ENCODE measurements around the gene MCHR1.
A peak's percentile ranks its signal among the peaks of the same experiment; 100 is the strongest.

The MCHR1 gene

DNA sequence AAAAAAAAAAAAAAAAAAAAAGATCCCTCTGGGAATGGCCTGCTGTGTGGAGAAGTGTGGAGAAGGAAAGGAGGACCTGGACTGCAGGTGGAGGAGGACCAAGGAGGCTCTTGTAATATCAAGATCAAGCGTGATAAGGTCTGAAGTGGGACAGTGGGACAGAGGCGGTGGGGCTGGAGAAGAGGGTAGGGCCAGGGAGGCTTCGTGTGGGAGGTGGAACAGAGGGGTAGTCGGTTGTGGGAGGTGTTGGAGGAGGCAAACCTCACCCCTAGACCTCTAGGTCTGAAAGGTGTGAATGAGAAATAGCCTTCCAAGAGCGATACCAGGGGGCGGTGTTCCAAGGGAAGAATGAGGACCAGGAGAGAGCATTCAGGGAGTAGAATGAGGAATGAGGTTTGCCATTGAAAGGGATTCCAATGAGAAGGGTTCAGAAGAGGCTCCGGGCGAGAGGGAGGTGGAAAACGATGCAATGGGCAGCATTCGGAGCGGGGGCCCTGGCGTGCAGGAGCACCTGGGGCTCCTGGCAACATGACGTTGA is 44.2 kb downstream of the MCHR1 start:
- Histone ChIP-seq H2AK5ac (ENCODE audit: low read length, severe bottlenecking) (no peak overlapping the region), H4K91ac (ENCODE audit: low read length) (no peak overlapping the region), H3K4me2 (ENCODE audit: low read length, poor library complexity, severe bottlenecking) (no peak overlapping the region), H3K4me1 (ENCODE audit: control insufficient read depth, insufficient read depth, low read depth, low read length) (peaks cover 9% of the 10 kb centered on the region), H3K4ac (ENCODE audit: low read depth in 1 of 2, low read length in 2 of 2) (no peak overlapping the region), H3K18ac (ENCODE audit: low read depth in 1 of 2, low read length in 2 of 2) (no peak overlapping the region), H3K23ac (ENCODE audit: low read length in 2 of 2) (no peak overlapping the region), H2BK12ac (ENCODE audit: low read length in 2 of 2) (peak overlapping the region in 1 of 2 experiments; percentile 15), H3K36me3 (ENCODE audit: control insufficient read depth in 1 of 2, insufficient read depth in 2 of 2, low read depth in 1 of 2, low read length in 2 of 2) (no peaks in the 10 kb centered on the region), H3K27ac (ENCODE audit: low read length, poor library complexity, severe bottlenecking) (no peak overlapping the region), H2AFZ (ENCODE audit: low read depth, low read length) (no peak overlapping the region), H3K27me3 (ENCODE audit: control insufficient read depth in 1 of 2, insufficient read depth in 1 of 2, low read length in 2 of 2) (peaks cover 1 to 6% of the 10 kb centered on the region in 2 experiments), H2BK15ac (ENCODE audit: low read depth, poor library complexity, severe bottlenecking) (no peak overlapping the region), H3K4me3 (ENCODE audit: insufficient read depth in 1 of 2, low read depth in 1 of 2, low read length in 2 of 2) (no peak overlapping the region), H3K79me1 (replicated peaks; ENCODE audit: low read length, poor library complexity, severe bottlenecking) (no peaks in the 10 kb centered on the region), H3K9ac (ENCODE audit: low read length) (no peak overlapping the region), H2BK120ac (ENCODE audit: low read depth, low read length) (no peak overlapping the region), H3K14ac (ENCODE audit: low read length in 2 of 2) (no peak overlapping the region), H2BK5ac (ENCODE audit: low read depth, low read length, poor library complexity, severe bottlenecking) (no peak overlapping the region), H4K8ac (ENCODE audit: low read length) (no peak overlapping the region), H3K9me3 (ENCODE audit: control insufficient read depth, low read length) (no peaks in the 10 kb centered on the region)
- DNase-seq: no peak
- 94% methylated on average over 13 of the region's 13 CpGs for WGBS

DNA sequence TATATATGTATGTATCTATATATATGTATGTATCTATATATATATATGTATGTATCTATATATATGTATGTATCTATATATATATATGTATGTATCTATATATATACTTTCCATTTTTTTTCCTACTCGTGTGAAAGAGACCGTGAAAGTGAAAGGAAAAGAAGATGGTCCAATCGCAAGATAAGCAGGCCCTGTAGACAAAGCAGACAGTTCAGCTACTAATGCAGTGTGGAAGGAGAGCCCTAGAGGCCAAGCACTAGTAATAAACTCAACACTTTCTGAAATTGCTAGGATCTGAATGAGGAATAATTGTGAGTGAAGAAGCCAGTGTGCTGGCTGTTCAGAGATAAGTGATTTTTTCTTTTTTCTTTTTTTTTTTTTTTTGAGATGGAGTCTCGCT is 47.2 kb downstream of the MCHR1 start:
- 83% methylated on average over 3 of the region's 4 CpGs for WGBS
- no peak overlapping the region for H2AFZ ChIP-seq (ENCODE audit: low read depth, low read length)
- peak; percentile 84 for DNase-seq

DNA sequence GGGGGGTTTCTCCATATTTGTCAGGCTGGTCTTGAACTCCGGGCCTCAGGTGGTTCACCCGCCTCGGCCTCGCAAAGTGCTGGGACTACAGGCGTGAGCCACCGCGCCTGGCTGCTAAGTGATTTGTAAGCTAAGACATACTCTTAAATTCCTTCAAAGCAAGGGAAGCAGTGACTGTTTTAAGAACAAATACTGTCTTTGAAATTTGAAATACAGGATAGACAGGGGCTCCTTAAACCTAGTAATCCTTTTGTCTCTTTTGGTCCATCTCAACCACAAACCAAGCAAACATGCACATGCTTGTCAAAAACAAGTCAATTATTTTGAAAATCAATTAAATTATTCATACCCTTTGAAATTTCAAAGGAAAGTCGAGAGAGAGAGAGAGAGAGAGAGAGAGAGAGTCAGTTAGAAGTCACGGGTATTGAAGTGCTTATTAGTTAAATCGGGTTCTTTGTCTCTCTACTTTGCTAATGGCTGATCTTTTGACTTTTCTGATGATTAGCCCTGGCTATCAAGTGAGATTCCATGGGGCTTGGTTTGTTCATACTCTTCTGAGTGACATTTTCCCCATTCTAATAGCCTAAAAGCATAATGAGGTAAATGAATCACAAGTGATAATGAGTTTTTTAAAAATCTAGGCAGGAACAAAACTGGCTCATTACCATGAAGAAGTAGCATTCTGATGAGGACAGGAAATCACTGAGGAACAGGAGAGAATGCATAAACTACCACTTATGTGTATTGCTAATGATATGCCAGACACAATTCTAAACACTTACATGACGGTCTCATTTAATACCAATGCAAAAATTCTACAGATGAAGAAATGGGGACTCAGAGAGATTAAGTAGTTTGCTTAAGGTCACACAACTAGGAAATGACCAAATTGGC is 48.0 kb downstream of the MCHR1 start:
- WGBS: 74% methylated on average over 8 of the region's 11 CpGs
- H3K4ac ChIP-seq (ENCODE audit: low read depth in 1 of 2, low read length in 2 of 2): no peak overlapping the region
- no peaks in the 10 kb centered on the region for H3K79me1 ChIP-seq (replicated peaks; ENCODE audit: low read length, poor library complexity, severe bottlenecking)
- H3K14ac ChIP-seq (ENCODE audit: low read length in 2 of 2): no peak overlapping the region
- H2BK12ac ChIP-seq (ENCODE audit: low read length in 2 of 2): no peak overlapping the region
- no peak overlapping the region for H3K4me3 ChIP-seq (ENCODE audit: insufficient read depth in 1 of 2, low read depth in 1 of 2, low read length in 2 of 2)
- no peak overlapping the region for H3K4me2 ChIP-seq (ENCODE audit: low read length, poor library complexity, severe bottlenecking)
- no peak overlapping the region for H2AFZ ChIP-seq (ENCODE audit: low read depth, low read length)
- no peak overlapping the region for H3K9ac ChIP-seq (ENCODE audit: low read length)
- H3K36me3 ChIP-seq (ENCODE audit: control insufficient read depth in 1 of 2, insufficient read depth in 2 of 2, low read depth in 1 of 2, low read length in 2 of 2): no peaks in the 10 kb centered on the region
- no peaks in the 10 kb centered on the region for H3K27me3 ChIP-seq (ENCODE audit: control insufficient read depth in 1 of 2, insufficient read depth in 1 of 2, low read length in 2 of 2)
- H3K27ac ChIP-seq (ENCODE audit: low read length, poor library complexity, severe bottlenecking): no peak overlapping the region
- no peaks in the 10 kb centered on the region for H3K9me3 ChIP-seq (ENCODE audit: control insufficient read depth, low read length)
- H3K23ac ChIP-seq (ENCODE audit: low read length in 2 of 2): no peak overlapping the region
- H3K18ac ChIP-seq (ENCODE audit: low read depth in 1 of 2, low read length in 2 of 2): peak overlapping the region in 1 of 2 experiments; percentile 41
- no peak overlapping the region for H4K91ac ChIP-seq (ENCODE audit: low read length)
- peaks cover 3% of the 10 kb centered on the region for H3K4me1 ChIP-seq (ENCODE audit: control insufficient read depth, insufficient read depth, low read depth, low read length)
- no peak overlapping the region for H4K8ac ChIP-seq (ENCODE audit: low read length)
- no peak overlapping the region for H2BK5ac ChIP-seq (ENCODE audit: low read depth, low read length, poor library complexity, severe bottlenecking)
- H2BK15ac ChIP-seq (ENCODE audit: low read depth, poor library complexity, severe bottlenecking): no peak overlapping the region
- peak overlapping the region; percentile 22 for H2BK120ac ChIP-seq (ENCODE audit: low read depth, low read length)
- H2AK5ac ChIP-seq (ENCODE audit: low read length, severe bottlenecking): no peak overlapping the region
- peak; percentile 42 for DNase-seq

More for the DNA sequence above, 47.2 kb downstream of the MCHR1 start:
- Histone ChIP-seq H3K27ac (ENCODE audit: low read length, poor library complexity, severe bottlenecking) (no peak overlapping the region), H4K8ac (ENCODE audit: low read length) (no peak overlapping the region), H2BK12ac (ENCODE audit: low read length in 2 of 2) (no peak overlapping the region), H3K9me3 (ENCODE audit: control insufficient read depth, low read length) (no peaks in the 10 kb centered on the region), H3K4me2 (ENCODE audit: low read length, poor library complexity, severe bottlenecking) (no peak overlapping the region), H3K18ac (ENCODE audit: low read depth in 1 of 2, low read length in 2 of 2) (no peak overlapping the region), H3K9ac (ENCODE audit: low read length) (no peak overlapping the region), H3K27me3 (ENCODE audit: control insufficient read depth in 1 of 2, insufficient read depth in 1 of 2, low read length in 2 of 2) (no peaks in the 10 kb centered on the region), H3K4me3 (ENCODE audit: insufficient read depth in 1 of 2, low read depth in 1 of 2, low read length in 2 of 2) (no peak overlapping the region), H2AK5ac (ENCODE audit: low read length, severe bottlenecking) (no peak overlapping the region), H2BK5ac (ENCODE audit: low read depth, low read length, poor library complexity, severe bottlenecking) (no peak overlapping the region), H3K14ac (ENCODE audit: low read length in 2 of 2) (no peak overlapping the region), H3K79me1 (replicated peaks; ENCODE audit: low read length, poor library complexity, severe bottlenecking) (no peaks in the 10 kb centered on the region), H4K91ac (ENCODE audit: low read length) (no peak overlapping the region), H2BK120ac (ENCODE audit: low read depth, low read length) (no peak overlapping the region), H3K23ac (ENCODE audit: low read length in 2 of 2) (no peak overlapping the region), H3K4me1 (ENCODE audit: control insufficient read depth, insufficient read depth, low read depth, low read length) (peaks cover 3% of the 10 kb centered on the region), H3K4ac (ENCODE audit: low read depth in 1 of 2, low read length in 2 of 2) (no peak overlapping the region), H3K36me3 (ENCODE audit: control insufficient read depth in 1 of 2, insufficient read depth in 2 of 2, low read depth in 1 of 2, low read length in 2 of 2) (no peaks in the 10 kb centered on the region), H2BK15ac (ENCODE audit: low read depth, poor library complexity, severe bottlenecking) (no peak overlapping the region)

DNA sequence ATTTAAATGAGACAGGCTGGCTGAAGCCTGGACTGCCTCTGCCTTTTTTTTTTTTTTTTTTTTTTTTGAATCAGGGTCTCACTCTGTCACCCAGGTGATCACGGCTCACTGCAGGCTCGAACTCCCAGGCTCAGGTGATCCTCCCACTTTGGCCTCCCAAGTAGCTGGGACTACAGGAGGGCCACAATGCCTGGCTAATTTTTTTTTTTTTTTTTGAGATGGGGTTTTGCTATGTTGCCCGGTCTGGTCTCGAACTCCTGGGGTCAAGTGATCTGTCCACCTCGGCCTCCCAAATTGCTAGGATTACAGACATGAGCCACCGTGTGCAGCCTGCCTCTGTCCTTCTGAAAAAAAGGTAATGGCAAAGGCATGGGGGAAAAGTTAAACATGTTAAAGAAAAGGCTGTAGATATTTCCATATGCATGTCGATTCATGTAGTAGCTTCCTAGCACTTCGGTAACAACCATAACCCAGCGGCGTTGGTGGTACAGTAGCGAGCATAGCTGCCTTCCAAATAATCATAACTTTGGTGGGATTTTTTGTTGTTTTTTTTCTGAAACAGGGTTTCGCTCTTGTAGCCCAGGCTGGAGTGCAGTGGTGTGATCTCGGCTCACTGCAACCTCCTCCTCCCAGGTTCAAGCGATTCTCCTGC is 48.8 kb downstream of the MCHR1 start:
- no peak overlapping the region for H4K91ac ChIP-seq (ENCODE audit: low read length)
- 83% methylated on average over 14 of the region's 14 CpGs for WGBS
- H3K27ac ChIP-seq (ENCODE audit: low read length, poor library complexity, severe bottlenecking): no peak overlapping the region
- DNase-seq: no peak
- H3K4me3 ChIP-seq (ENCODE audit: insufficient read depth in 1 of 2, low read depth in 1 of 2, low read length in 2 of 2): no peak overlapping the region
- H2BK15ac ChIP-seq (ENCODE audit: low read depth, poor library complexity, severe bottlenecking): no peak overlapping the region
- peak overlapping the region; percentile 53 to 69 for H3K18ac ChIP-seq (ENCODE audit: low read depth in 1 of 2, low read length in 2 of 2)
- H4K8ac ChIP-seq (ENCODE audit: low read length): peak overlapping the region; percentile 10
- H2AK5ac ChIP-seq (ENCODE audit: low read length, severe bottlenecking): no peak overlapping the region
- peaks cover 6% of the 10 kb centered on the region for H3K4me1 ChIP-seq (ENCODE audit: control insufficient read depth, insufficient read depth, low read depth, low read length)
- H3K79me1 ChIP-seq (replicated peaks; ENCODE audit: low read length, poor library complexity, severe bottlenecking): no peaks in the 10 kb centered on the region
- H3K23ac ChIP-seq (ENCODE audit: low read length in 2 of 2): no peak overlapping the region
- H2BK120ac ChIP-seq (ENCODE audit: low read depth, low read length): no peak overlapping the region
- H3K27me3 ChIP-seq (ENCODE audit: control insufficient read depth in 1 of 2, insufficient read depth in 1 of 2, low read length in 2 of 2): no peaks in the 10 kb centered on the region
- no peak overlapping the region for H3K9ac ChIP-seq (ENCODE audit: low read length)
- no peaks in the 10 kb centered on the region for H3K36me3 ChIP-seq (ENCODE audit: control insufficient read depth in 1 of 2, insufficient read depth in 2 of 2, low read depth in 1 of 2, low read length in 2 of 2)
- peak overlapping the region in 1 of 2 experiments; percentile 46 for H2BK12ac ChIP-seq (ENCODE audit: low read length in 2 of 2)
- no peak overlapping the region for H3K14ac ChIP-seq (ENCODE audit: low read length in 2 of 2)
- peak overlapping the region in 1 of 2 experiments; percentile 49 for H3K4ac ChIP-seq (ENCODE audit: low read depth in 1 of 2, low read length in 2 of 2)
- H2BK5ac ChIP-seq (ENCODE audit: low read depth, low read length, poor library complexity, severe bottlenecking): no peak overlapping the region
- H3K9me3 ChIP-seq (ENCODE audit: control insufficient read depth, low read length): no peaks in the 10 kb centered on the region
- no peak overlapping the region for H3K4me2 ChIP-seq (ENCODE audit: low read length, poor library complexity, severe bottlenecking)
- no peak overlapping the region for H2AFZ ChIP-seq (ENCODE audit: low read depth, low read length)

Data from mesenchymal stem cell (in vitro differentiated cells and primary cell).